NCI-H1105 treated with DMSO at 0.1 percent for 48 hours (cell line): ENCODE data around the gene KIF1A.
"Not testable (repeated sequence)": the region's sequence is repeated elsewhere in the genome, so short reads cannot be mapped to it uniquely, and the experiment has no call there.

ENCODE experiments used
- DNase-seq: peaks from one replicate; lab custom pipeline; 2025; lab: John Stamatoyannopoulos, UW

Gene KIF1A

GRCh38 chr2:240787521-240788472, 32.2 kb downstream of the KIF1A start:
- no peak for DNase-seq

GRCh38 chr2:240786871-240787311, 33.1 kb downstream of the KIF1A start:
- DNase-seq = no peak

GRCh38 chr2:240786355-240786841, 33.6 kb downstream of the KIF1A start:
- no peak for DNase-seq

GRCh38 chr2:240785424-240786335, 34.3 kb downstream of the KIF1A start:
- no peak for DNase-seq

GRCh38 chr2:240784629-240785423, 35.2 kb downstream of the KIF1A start:
- DNase-seq = no peak

DNA sequence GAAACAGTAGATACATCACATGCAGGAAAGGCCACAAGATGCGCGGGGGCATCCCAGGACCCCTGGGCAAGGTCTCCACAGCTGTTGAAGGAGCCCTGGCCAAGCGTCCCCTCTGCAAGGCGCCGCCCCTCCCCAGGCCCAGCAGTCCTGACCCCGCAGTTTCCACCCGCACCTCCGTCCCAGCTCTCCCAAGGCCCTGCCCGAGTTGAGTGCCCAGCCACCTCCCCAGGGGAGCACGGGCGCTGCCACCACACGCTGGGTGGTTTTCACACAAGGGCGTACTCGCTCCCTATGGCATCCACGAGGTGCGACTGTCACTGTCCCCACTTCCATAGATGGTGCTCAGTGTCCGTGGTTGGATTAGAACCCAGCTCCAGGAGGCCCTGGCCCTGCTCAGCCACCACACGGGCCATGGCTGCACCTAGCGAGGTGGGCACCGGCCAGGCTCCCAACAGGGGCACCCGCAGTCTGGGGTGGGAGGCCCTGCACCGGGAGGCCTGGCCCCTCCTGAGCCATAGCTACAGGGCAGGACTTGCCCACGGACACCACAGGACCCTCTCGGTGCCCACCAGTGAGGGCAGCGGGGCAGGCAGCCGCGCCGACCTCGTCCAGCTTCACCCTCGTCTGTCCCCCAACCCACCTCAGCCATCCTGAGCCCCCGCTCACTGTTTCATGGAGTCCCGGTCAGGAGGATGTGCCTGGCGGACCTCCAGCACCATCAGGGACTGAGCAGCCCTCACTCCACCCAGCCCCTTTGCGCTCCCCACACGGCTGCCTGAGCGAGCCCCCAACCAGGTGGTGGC, 36.0 kb downstream of the KIF1A start:
- DNase-seq = no peak

DNA sequence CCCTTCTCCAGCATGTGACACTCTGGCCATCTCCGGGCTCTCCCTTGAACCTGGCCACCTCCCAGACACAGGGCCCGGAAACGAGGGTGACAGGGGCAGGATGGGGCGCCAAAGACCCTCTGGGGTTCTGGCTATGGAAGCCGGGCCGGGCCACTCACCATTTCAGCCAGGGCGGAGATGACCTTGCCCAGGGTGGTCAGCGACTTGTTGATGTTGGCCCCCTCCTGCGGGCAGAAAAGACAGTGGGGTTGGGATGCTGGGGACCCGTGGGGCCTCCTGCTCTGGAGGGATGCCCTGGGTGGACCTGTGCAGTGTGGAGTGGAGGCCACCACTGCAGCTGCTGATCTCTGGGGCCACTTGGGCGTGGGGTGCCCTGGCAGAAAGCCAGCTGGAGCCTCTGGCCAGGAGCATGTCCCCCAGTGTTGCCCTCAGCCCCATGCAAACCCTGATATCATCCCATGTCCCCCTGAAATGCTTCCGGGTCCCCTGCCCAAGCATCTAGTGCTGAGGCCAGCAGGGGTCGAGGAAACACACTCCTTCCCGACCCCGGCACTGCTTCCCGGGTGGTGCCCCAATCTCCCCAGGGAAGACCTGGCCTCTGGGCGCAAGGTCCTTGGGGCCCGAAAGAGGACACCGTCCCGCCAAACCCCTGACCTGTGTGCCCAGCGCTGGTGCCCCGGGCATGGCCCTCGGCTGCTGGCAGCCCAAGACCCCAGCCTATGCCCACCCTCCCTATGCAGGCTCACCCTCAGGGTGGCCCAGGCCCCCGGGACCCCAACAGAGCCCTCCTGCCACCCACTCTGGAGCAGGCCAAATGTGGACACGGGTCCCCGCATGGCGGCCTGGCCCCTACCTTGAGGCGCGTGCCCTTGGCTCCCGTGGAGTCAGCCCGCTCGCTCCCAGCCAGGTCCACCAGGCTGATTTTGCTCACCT, 36.9 kb downstream of the KIF1A start:
- no peak for DNase-seq

DNA sequence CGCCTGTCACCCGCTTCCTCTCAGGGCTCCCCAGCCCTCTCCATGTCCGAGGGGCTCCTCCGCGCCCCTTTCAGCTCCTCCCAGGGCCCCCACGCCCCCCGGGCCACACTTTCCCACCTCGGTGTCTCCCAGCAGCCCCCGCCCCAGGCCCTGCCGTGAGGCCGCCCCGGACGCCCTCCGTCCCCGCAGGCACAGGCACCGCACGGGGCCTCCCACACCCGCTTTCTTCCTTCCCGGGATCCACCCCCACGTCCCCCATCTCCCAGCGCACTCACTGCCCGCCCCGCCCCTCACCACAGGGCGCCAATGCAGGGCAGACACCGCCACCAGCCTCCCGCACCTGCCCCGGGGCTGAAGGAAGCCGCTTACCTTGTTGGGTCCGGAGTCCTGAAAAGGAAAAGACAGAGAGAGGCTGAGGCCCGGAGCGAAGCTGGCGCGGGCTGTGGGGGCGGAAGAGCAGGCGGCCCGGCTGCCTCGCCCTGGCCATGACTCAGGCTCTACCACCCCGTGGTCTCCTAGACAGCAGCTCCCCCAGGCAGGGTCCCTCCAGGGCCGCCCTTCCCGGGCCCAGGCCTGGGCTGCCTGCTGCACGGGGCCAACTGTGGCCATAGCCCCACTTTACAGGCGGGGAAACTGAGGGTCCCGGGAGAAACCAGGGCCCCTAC, 37.7 kb downstream of the KIF1A start:
- DNase-seq = no peak

DNA sequence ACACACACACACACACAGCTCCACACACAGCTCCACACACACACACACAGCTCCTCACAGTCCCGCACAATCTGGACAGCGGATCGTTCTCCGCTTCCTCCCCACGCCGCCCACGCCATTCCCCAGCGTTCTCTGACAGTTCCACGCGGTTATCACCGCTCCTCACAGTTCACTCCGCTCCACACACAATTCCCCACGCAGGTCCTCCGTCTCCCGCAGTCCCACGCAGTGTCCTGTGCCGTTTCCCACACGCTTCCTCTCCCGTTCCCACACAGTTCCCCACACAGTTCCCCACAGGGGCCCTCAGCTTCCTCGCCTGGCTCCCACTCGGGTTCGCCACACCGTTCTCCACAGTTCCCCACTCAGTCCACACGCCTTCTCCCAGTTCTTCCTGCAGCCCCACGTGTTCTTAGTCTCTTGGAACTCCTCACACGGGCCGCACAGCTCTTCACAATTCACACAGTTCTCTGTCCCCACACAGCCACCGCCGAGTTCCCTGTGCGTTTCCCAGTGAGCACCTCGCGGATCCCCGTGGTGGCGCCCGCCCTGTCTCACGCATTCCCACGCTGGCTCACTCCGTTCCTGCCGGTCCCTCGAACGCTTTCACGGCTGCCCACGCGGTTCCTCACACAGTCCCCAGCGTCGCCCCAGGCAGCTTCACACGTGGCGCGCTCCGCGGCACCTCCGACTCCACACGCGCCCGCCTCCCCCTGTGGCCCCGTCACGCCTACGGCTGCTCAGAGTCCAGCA, 38.4 kb downstream of the KIF1A start:
- no peak for DNase-seq

GRCh38 chr2:240780023-240780700, 39.9 kb downstream of the KIF1A start:
- no peak for DNase-seq

DNA sequence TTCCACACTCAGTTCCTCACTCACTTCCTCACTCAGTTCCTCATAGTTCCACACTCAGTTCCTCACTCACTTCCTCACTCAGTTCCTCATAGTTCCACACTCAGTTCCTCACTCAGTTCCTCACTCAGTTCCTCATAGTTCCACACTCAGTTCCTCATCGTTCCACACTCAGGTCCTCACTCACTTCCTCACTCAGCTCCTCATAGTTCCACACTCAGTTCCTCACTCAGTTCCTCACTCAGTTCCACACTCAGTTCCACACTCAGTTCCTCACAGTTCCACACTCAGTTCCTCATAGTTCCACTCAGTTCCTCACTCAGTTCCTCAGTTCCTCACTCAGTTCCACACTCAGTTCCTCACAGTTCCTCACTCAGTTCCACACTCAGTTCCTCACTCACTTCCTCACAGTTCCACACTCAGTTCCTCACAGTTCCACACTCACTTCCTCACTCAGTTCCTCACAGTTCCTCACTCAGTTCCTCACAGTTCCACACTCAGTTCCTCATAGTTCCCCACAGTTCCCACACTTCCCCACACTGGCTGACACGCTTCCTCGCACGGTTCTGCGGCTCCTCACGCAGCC, 40.7 kb downstream of the KIF1A start:
- not testable (repeated sequence) for DNase-seq

- no peak for DNase-seq
Measured at GRCh38 chr2:240778426-240778825, 41.6 kb downstream of the KIF1A start.

DNA sequence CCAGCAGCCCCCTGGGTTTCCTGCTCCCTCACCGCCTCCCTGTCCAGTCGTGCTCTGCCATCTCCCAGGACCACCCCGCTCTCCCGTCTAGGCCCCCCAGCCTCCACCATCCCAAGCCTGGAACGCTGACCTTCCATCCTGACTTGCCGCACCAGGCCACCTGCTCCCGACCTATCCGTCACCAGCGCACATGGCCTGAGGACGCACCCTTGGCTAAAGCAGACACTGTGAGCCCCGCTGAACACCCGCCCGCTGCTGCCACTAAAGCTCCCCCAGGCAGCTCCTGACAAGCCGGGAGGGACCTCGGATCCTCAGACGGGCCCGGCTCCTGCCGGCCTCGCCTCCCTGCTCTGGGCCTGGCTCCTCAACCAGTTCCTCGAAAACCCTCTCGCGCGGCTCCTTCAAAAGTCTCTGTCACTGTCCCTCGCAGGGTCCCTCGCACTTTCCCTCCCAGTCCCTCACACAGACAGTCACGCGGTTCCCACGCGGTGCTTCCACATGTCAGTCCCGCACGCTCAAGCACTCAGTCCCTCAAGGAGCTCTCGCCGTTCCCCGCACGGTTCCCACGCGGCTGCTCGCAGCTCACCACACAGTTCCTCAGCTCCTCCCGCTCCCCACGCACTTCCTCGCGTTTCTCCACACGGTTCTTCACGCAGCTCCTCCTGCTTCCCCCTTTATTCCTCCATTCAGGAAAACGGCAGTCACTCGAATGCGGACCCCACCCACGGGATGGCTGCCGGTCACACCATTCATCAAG, 42.4 kb downstream of the KIF1A start:
- DNase-seq = no peak

GRCh38 chr2:240775905-240776304, 44.1 kb downstream of the KIF1A start:
- no peak for DNase-seq

DNA sequence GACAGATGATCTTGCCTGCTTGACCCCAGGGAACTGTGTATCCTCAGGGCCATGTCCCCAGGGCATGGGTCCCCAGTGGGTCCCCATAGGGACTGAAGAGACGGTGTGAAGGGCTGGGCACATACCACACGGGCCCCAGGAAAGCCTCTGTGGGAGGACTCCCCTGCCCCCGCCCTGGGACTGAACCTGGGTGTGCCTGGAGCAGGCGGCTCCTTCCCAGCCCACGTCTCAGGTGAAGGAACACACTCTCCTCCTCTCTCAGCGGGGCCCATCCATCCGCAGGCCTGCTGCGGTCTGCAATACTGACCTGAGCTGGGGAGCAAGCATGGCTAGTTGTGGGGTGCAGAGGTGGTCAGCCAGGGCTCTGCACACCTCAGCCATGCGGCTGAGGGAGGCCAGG, 45.2 kb downstream of the KIF1A start:
- DNase-seq = no peak

DNA sequence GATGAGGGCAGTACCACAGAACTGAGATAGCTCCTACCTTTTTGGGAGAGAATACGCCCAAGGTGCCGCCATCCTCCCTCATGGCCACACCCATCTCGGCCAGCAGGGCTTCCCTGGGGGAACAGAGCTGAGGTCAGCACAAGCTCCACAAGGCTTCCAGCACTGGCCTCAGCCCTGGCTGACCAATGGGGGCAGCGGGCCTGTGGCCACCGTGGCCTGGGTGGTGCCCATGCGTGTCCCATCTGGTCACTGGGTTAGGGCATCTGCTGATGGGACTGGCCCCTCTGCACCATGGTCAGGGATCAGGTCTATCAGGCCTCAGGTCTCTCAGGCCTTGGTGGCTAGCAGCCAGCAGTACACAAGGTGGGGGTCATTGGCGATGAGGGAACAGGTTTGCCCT, 50.9 kb downstream of the KIF1A start:
- DNase-seq = no peak

- no peak for DNase-seq
Measured at GRCh38 chr2:240768216-240768615, 51.8 kb downstream of the KIF1A start.
